OCI-LY1 (cell line): ENCODE results near the gene GMDS.

Experiments
- H2AFZ ChIP-seq: fragments of 200-600 bp; sonication (generic), shearing (Covaris generic); 2 replicates; pipeline ENCODE4 v1.6.0; 2014; ENCODE audit warnings: antibody characterized with exemption, mild to moderate bottlenecking, low read length
- H3F3A ChIP-seq: fragments of 200-600 bp; sonication (generic), shearing (Covaris generic); 2 replicates; pipeline ENCODE4 v1.6.0; 2014; ENCODE audit warnings: mild to moderate bottlenecking, antibody characterized with exemption, low read length, moderate library complexity; ENCODE audit not compliant: insufficient read depth
- H3K27ac ChIP-seq: fragments of 200-600 bp; sonication (generic); 2 replicates; pipeline ENCODE4 v1.5.1; 2014; ENCODE audit warnings: low read length, mixed run types, mild to moderate bottlenecking, low read depth; ENCODE audit not compliant: poor library complexity, severe bottlenecking
- H3K27me3 ChIP-seq: fragments of 200-600 bp; sonication (generic); 2 replicates; pipeline ENCODE4 v1.6.0; 2014; ENCODE audit warnings: antibody characterized with exemption, mild to moderate bottlenecking, low read length, moderate library complexity; ENCODE audit not compliant: insufficient read depth
- H3K36me3 ChIP-seq: fragments of 200-600 bp; sonication (generic); 2 replicates; pipeline ENCODE4 v1.6.1; 2014; ENCODE audit warnings: mild to moderate bottlenecking, antibody characterized with exemption, low read length, moderate library complexity, mixed read lengths; ENCODE audit not compliant: insufficient read depth
- H3K4me1 ChIP-seq: fragments of 200-600 bp; sonication (generic); 2 replicates; pipeline ENCODE4 v1.5.1; 2014; ENCODE audit warnings: mild to moderate bottlenecking, low read length, moderate library complexity; ENCODE audit not compliant: insufficient read depth, severe bottlenecking
- H3K4me2 ChIP-seq: fragments of 200-600 bp; sonication (generic), shearing (Covaris generic); 2 replicates; pipeline ENCODE4 v1.6.1; 2014; ENCODE audit warnings: low read length
- H3K4me3 ChIP-seq: fragments of 200-600 bp; sonication (generic); 2 replicates; pipeline ENCODE4 v1.5.1; 2014; ENCODE audit warnings: low read length, low read depth, mild to moderate bottlenecking, mixed read lengths; ENCODE audit not compliant: poor library complexity, severe bottlenecking
- H3K79me2 ChIP-seq: fragments of 200-600 bp; shearing (Covaris generic); 2 replicates; pipeline ENCODE4 v1.6.1; 2016; ENCODE audit warnings: mixed run types, low read length, mixed read lengths; ENCODE audit not compliant: insufficient read depth
- H3K9ac ChIP-seq: fragments of 200-600 bp; sonication (generic), shearing (Covaris generic); 2 replicates; pipeline ENCODE4 v1.6.1; 2014; ENCODE audit warnings: mild to moderate bottlenecking, low read length, mixed read lengths
- H3K9me2 ChIP-seq: fragments of 200-600 bp; sonication (generic), shearing (Covaris generic); 2 replicates; pipeline ENCODE4 v1.6.1; 2014; ENCODE audit warnings: low read depth, mild to moderate bottlenecking, low read length, mixed read lengths
- H3K9me3 ChIP-seq: fragments of 200-600 bp; shearing (Covaris generic); 2 replicates; pipeline ENCODE4 v1.6.1; 2014; ENCODE audit warnings: low read length, mixed read lengths
- H4K20me1 ChIP-seq: fragments of 200-600 bp; sonication (generic), shearing (Covaris generic); 2 replicates; pipeline ENCODE4 v1.6.0; 2016; ENCODE audit warnings: mild to moderate bottlenecking, low read length; ENCODE audit not compliant: insufficient read depth
- EZH2 ChIP-seq: fragments of 200-600 bp; sonication (generic), shearing (Covaris generic); IDR thresholded peaks from 2 replicates; pipeline ENCODE4 v1.8.0; 2017; ENCODE audit warnings: borderline replicate concordance, mixed run types, mild to moderate bottlenecking, antibody characterized with exemption, low read length, moderate library complexity, mixed read lengths
- TF ChIP-seq, protein P1 (sequence below): fragments of 200-600 bp; sonication (generic), shearing (Covaris generic); IDR thresholded peaks from 2 replicates; pipeline ENCODE4 v1.5.1; 2017; ENCODE audit warnings: mild to moderate bottlenecking, antibody characterized with exemption, low read length, moderate library complexity, mixed read lengths

Gene GMDS

DNA sequence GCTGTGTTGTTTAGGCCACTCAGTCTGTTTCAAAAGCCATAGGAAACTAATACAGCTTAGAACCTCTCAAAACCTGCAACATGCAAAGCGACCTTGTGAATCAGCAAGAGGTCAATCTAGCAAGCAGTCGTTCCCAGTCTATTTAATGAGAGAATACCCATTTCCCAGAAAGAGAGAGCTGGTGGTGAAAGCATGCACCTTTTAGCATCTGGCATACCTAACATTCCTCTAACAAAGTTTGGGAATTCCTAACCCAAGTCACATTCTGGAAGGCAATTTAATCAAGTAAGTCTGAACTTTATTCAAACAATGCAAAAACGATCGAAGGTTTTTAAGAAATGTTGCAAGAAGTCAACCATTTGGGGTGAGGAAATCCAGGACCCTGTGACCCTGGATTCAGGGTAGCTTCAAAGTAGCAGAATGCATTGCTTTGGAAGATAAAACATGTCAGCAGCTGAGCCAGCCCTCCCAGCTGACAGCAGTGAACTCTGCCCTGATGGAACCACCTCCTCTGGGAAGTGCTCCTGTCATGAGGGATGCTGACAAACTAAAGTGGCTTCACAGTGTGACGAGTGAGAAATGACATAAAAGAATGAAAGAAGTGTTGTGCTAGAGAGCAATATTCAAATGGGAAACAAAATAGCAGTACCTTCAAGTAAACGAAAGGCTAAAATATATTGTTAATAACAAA, 104.8 kb downstream of the GMDS start:
- no peaks in the 10 kb centered on the region for H4K20me1 ChIP-seq
- H3K79me2 ChIP-seq, result no peaks in the 10 kb centered on the region
- H3K9me2 ChIP-seq, result no peaks in the 10 kb centered on the region
- TF ChIP-seq, protein P1, sequence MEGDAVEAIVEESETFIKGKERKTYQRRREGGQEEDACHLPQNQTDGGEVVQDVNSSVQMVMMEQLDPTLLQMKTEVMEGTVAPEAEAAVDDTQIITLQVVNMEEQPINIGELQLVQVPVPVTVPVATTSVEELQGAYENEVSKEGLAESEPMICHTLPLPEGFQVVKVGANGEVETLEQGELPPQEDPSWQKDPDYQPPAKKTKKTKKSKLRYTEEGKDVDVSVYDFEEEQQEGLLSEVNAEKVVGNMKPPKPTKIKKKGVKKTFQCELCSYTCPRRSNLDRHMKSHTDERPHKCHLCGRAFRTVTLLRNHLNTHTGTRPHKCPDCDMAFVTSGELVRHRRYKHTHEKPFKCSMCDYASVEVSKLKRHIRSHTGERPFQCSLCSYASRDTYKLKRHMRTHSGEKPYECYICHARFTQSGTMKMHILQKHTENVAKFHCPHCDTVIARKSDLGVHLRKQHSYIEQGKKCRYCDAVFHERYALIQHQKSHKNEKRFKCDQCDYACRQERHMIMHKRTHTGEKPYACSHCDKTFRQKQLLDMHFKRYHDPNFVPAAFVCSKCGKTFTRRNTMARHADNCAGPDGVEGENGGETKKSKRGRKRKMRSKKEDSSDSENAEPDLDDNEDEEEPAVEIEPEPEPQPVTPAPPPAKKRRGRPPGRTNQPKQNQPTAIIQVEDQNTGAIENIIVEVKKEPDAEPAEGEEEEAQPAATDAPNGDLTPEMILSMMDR, result no peak
- no peak for TF ChIP-seq EZH2
- H3K4me2 ChIP-seq, result no peak overlapping the region
- H3K27ac ChIP-seq, result no peak overlapping the region
- H3K36me3 ChIP-seq, result no peaks in the 10 kb centered on the region
- H3K4me3 ChIP-seq, result no peak overlapping the region
- no peaks in the 10 kb centered on the region for H3F3A ChIP-seq
- H3K27me3 ChIP-seq, result no peaks in the 10 kb centered on the region
- no peak overlapping the region for H2AFZ ChIP-seq
- no peaks in the 10 kb centered on the region for H3K9me3 ChIP-seq
- no peaks in the 10 kb centered on the region for H3K4me1 ChIP-seq
- H3K9ac ChIP-seq, result no peak overlapping the region

DNA sequence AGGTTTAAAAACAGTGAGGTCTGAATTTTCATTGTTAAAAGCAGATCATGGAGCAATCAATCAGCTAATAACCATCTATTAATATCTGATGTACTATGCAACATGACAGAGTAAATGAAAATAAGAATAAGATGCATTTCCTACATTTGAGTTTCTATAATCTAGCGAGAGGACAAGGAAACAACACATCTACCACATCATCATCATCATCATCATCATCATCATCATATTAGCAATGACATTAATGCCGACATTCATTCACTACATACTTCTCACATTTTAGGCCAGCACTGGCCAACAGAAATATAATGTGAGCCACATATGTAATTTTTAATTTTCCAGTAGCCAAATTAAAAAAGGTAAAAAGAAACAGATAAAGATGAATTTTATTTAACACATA, 110.0 kb downstream of the GMDS start:
- H3K9ac ChIP-seq, result no peak overlapping the region
- H3K9me3 ChIP-seq, result no peaks in the 10 kb centered on the region
- no peaks in the 10 kb centered on the region for H3K79me2 ChIP-seq
- H3K4me3 ChIP-seq, result no peak overlapping the region
- H2AFZ ChIP-seq, result no peak overlapping the region
- no peaks in the 10 kb centered on the region for H3F3A ChIP-seq
- no peaks in the 10 kb centered on the region for H3K9me2 ChIP-seq
- no peak overlapping the region for H3K27ac ChIP-seq
- no peaks in the 10 kb centered on the region for H3K4me1 ChIP-seq
- no peaks in the 10 kb centered on the region for H3K36me3 ChIP-seq
- H3K4me2 ChIP-seq, result no peak overlapping the region
- no peaks in the 10 kb centered on the region for H3K27me3 ChIP-seq
- no peaks in the 10 kb centered on the region; the same call in 1 of the 2 replicates for H4K20me1 ChIP-seq
- no peak for TF ChIP-seq EZH2
- TF ChIP-seq, protein P1, result no peak

DNA sequence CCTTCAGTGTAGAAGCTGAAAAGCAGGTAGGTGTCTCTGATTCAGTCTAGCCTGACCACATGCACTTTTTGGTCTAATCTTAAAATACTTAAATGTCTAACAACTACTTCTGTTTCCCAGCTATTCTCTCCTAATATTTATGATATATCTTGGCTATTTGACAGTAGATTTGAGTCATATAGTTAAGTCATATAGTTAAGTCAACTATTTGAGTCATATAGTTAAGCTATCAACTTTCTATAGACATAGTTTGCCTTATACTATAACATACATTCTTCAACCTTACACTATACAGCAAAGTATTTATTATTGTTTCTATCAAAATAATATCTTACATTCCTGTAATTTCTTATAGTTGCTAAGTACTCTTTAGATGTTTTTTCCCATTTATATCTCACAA, 110.9 kb downstream of the GMDS start:
- H3K9me3 ChIP-seq, result no peaks in the 10 kb centered on the region
- no peaks in the 10 kb centered on the region for H3K27me3 ChIP-seq
- H3K4me3 ChIP-seq, result no peak overlapping the region
- H4K20me1 ChIP-seq, result no peaks in the 10 kb centered on the region; the same call in 1 of the 2 replicates
- H2AFZ ChIP-seq, result no peak overlapping the region
- H3K9ac ChIP-seq, result no peak overlapping the region
- no peak overlapping the region for H3K4me2 ChIP-seq
- H3K9me2 ChIP-seq, result no peaks in the 10 kb centered on the region
- no peaks in the 10 kb centered on the region for H3F3A ChIP-seq
- TF ChIP-seq EZH2, result no peak
- TF ChIP-seq, protein P1, result no peak
- H3K27ac ChIP-seq, result no peak overlapping the region
- no peaks in the 10 kb centered on the region for H3K79me2 ChIP-seq
- no peaks in the 10 kb centered on the region for H3K4me1 ChIP-seq
- H3K36me3 ChIP-seq, result no peaks in the 10 kb centered on the region
